Ureter (tissue), 1 donor: Measurements from ENCODE around the gene CGNL1. TPM values are rescaled to one million over a fixed set of nuclear protein-coding genes. Genes with fewer than 3 reads are reported as not detected.

ENCODE experiments used
- DNase-seq: peaks from one replicate; pipeline ENCODE4 v3.0.0-alpha.2; 2020; ENCODE audit warnings: low spot score
- total RNA-seq: library from RNA; stranded (reverse); gene quantifications from one replicate; pipeline ENCODE4 v1.2.4, GENCODE V29; 2023
- donor health status: DM: yes; HTN: yes; CAD: no.

CGNL1 gene
- total RNA-seq, 1 donor from 2014 or later, result 12.6 TPM

DNA sequence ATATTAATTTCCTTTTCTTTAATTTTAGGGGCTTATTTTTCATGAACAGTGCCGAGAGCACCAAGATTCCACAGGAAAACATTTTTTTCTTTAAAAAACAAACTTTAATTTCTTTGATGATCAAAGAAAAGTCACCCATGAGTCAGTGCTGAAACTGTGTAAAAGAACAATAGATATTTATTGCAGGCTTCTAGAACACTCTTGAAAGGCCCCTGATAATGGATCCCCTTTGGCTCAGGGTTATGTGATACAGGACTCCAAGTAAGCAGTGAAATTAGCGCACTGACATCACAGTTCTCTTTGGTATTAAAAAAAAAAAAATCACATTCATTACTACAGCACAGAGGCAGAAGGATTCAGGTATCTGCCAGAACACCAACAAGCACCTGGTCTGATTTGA, 149.3 kb downstream of the CGNL1 start:
- no peak for DNase-seq

DNA sequence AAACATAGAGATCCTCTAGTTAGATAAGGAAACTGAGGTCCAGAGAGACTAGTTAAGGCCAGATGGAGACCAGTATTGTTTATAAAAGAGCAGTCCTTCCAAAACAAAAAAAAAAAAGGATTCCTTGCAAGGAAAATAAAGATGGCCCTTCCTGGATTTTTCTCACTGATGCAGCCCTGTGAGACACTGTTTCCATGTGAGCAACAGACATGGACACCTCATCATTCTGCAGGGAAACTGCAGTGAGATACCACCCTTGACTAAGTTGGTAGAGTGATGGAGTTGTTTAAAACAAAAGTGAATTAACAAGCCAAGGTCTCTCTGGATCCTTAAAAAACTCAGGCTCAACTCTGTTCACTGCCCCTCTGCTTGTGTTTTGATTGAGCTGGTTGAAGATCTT, 149.8 kb downstream of the CGNL1 start:
- DNase-seq, result no peak

DNA sequence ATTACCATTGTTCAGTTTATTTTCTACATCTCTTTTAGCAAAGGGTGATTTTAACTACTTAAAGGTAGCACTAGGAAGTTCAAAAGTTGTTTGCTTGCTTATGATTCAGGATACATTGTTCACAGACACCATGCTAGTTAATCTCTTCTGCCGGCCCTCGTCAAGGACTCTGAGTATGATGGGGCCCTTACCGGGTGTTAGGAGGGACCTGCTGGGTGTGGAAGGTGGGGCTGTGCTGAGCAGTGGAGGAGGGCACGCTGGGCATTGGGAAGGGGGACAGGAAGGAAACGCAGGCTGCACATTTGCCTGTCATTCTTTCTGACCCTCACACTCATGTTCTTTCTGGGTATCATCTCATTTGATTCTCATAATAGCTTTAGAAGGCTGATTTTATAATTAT, 150.3 kb downstream of the CGNL1 start:
- DNase-seq, result no peak

DNA sequence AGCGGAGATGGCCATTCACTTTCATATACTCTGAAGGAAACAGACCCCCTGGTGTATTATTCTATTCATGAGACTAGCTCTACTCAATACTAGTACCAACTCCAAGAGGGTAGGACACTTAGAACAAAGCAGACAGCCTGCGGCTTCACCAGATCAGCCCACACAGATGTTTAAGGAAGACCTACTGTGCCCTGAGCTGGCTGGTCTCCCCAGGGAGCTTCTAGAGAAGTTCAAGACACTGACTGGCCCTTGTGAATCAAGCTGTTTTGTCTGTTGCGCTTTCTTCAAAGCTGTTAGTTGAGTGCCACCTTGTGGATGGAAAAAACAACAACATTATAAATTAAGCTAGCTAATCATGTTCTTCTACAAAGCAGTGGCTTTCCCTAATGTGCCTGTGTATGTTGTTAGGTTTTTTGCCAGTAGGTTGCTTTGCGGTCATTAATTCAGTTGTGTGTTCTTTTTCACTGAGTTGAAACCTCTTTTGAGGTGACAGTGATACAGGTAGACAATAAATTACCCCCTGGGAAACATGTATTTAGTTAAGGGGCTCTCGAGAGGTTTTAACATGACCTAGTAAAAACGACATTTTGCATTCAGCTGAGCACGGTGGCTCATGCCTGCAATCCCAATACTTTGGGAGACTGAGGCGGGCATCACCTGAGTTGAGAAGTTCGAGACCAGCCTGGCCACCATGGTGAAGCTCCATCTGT, 151.2 kb downstream of the CGNL1 start:
- DNase-seq, result no peak

DNA sequence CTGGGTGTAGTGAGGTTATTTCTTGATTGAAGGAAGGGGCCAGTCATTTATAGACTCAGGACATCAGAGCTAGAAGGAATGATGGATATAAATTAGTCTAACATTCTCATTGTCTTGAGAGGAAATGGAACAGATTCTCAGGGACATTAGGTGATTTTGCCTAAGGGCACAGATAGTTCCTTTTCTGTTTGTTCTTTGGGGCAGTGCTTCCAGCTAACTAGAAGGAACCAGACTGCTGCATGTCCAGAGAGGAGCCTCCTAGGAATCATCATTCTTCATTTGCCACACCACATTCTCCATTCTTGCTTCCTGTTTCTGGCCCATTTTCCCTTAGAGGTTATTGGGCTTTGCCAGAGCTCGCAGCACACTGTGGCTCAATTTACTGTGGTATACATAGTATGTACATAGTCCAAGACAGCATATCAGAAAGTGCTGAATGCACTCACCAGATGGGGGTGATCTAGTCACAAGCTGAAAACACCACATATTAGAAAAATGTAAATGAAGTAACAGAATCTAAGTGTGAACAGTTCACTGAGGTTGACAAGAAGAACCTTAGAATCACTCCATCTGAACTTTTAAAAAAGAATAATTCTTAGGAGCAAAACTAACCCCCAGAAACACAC, 152.7 kb downstream of the CGNL1 start:
- no peak for DNase-seq

DNA sequence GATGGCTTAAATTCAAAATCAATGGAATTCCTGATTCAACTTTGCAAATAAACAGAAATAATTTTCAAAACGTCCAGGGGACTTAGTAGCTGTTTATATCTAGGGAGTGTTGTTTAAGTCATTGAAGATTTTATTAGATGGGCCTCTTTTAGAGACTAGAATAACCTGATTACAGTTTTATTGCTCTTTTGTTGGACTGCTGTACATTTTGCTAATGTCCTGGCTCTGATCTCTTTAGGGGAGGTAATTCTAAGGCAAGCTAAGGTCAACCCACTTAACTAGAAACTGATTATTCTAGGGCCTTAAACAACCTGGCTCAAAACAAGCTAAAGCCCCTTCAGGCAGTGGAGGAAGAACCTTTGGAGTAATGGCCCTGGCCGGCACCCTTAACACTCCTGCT, 153.4 kb downstream of the CGNL1 start:
- no peak for DNase-seq

DNA sequence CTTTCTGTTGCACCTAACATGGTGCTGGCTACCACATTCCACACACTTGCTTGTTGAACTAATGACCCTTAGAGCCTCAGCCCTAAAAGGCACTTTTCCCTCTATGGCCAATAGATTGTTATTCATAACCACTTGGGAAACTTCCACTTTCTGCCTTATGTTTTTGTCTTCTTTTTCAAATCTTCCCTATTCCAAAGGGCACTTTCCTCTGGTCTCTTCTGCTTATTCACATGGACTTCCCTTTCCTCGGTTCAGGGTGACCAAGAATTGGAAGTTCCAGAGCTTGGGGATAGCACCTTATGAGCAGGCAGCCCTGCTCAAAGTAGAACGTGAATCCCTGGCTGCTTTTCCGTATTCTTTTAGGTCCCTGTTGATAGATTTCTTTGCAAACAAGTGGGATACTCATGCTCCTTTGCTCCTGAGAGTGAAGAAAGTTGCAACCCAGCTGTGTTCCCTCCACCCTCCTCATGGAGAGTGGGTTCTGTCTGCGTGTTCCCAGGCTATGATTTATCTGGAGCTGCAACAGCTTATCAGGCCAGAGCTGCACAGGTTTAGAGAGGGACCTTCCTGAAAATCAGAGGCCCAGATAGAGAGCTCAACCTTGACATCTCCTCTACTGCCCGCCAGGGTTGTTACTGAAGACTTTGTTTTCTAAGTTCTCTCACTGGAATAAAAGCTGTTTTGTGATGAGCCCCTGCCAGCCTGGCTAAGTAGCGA, 156.6 kb downstream of the CGNL1 start:
- DNase-seq, result no peak

DNA sequence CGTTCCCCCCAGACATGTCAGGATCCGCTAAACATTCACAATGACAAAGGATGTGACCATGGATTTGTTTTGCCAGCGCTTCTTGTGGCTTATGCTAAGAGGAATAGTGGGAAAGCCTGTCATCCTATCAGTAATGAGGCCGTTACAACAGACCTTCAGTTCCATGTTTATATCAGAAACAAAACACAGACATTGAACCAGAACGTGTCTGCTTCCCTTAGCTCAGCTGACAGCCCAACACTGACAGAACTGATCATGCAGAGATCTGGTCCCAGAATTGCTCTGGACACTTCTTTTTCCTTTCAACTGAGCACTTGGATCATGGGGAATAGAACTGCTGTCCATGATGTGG, 157.1 kb downstream of the CGNL1 start:
- DNase-seq, result no peak

DNA sequence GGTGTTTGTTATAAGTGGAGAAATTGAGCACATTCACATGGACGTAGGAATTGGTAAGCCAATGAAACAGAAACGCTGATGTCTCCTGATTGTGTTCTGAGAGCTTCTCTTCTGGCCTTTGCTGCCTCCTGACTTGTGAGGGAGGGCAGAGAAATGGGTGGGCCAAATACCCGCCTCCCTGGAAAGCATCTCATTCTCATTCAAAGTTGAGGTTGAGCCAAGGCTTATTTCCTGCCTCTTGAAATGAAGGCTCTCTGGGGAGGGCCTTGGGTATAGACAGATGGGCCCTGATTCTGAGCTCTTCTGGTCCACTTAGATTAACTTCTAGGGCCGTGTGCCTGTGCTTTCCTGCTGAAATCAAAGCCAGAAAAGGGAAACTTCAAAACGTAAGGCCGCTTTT, 158.0 kb downstream of the CGNL1 start:
- no peak for DNase-seq

DNA sequence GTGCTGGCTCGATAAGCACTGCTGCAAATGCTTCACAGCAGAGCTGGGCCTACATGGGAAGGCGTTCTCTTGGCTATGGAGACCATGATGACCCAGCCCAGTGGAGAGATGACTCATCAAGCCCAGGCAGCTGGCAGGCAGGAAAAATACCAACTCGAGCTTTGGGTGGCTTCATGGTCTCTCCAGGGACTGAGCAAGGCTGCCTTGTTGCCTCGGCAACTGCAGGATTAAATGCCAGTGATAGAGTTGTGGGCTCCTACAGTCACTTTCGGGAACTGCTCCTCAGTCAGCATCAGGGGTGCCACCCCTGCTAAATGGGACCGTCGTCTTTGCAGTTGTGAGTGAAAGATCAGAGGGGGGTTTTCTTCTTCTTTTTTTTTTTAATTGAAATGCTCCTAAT, 160.8 kb downstream of the CGNL1 start:
- DNase-seq, result no peak

DNA sequence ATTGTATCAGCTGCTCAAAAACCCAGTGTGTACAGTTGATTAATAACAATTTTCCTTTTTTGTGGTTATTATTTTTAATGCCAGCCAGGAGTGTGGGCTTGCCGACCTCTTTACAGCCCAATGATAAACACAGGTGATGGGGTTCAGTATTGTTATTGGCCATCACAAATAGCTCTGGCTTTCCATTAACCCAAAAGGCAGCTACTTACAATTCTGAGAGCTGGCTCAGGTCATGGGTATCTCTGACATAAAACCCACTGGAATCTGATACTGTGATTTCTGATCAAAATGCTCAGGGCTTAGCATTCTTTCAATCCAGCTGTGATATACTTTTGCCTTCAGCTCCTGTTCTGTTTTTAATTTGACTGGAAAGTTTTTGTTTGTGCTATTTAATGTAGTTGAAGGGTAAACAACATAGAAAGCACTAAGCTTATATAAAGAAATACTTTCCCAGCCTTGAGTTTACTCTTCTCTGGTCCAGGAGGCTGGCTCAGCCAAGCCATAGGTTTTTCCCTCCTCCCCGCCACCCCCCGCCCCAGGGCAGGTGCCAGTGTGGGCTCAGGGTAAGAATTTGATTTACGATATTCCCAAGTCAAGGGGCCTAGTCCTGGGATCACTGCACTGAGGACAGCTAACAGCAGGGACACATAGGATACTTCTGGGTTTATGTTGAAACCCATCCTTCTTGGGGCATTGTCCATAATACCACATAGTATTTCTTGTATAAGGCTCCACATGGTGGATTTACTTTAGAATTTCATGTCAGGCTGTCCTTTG, 161.4 kb downstream of the CGNL1 start:
- no peak for DNase-seq

DNA sequence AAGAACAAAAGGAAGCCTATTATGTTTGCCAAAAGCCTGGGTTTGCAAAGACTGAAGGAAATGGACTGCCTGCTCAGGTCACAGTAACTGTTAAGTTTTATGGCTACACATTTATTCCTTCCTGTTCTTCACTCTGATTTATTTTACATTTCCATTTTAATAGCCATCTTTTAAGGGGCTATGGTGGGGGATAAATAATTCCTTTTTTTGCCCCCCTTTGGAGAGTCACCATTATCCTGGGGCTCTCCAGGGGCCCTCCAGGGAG, 161.9 kb downstream of the CGNL1 start:
- DNase-seq, result no peak

DNA sequence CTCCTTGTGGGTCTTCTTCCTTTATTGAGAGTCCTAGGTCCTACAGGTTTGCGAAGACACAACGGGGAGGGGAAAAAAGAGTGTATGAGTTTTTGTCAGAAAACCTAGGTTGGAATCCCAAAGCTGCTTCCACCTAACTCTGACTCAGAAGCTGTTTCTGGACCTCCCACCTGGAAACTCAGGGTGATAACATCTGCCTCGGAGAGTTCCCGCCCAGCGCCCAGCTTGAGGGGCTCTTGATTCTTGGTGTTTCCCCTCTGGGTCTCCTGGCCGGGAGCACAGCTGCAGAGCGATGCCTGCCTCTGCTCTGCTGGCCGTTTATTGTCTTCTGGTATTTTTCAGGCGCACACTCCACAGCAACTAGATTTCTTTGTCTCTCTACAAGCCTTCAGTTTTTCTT, 162.5 kb downstream of the CGNL1 start:
- DNase-seq, result no peak

DNA sequence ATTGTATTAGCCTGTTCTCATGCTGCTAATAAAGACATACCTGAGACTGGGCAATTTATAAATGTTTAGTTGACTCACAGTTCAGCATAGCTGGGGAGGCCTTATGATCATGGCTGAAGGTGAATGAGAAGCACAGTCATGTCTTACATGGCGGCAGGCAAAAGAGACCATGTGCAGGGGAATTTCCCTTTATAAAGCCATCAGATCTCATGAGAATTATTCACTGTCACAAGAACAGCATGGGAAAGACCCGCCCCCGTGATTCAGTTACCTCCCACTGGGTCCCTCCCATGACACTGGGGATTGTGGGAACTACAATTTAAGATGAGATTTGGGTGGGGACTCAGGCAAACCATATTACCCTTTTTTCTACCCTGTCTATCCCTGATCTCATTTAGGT, 163.9 kb downstream of the CGNL1 start:
- DNase-seq, result no peak

DNA sequence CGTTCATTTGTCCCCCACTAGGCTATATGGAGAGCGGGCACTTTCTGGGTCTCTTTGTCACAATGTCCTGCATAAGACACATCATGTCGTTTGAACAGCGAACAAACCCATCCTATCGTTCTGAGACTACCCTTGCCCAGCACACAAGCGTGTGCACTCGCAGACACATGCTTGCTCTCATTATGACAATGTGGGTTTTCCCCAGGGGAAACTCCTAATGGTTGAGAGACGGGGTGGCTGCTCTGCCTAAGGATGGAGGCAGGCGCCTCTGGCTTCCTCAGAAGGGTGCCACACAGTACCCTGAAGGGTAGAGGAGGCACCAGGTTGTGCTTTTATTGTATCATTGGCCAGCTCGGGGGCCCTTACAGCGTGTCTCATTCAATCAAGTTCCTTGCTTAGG, 164.4 kb downstream of the CGNL1 start:
- no peak for DNase-seq

DNA sequence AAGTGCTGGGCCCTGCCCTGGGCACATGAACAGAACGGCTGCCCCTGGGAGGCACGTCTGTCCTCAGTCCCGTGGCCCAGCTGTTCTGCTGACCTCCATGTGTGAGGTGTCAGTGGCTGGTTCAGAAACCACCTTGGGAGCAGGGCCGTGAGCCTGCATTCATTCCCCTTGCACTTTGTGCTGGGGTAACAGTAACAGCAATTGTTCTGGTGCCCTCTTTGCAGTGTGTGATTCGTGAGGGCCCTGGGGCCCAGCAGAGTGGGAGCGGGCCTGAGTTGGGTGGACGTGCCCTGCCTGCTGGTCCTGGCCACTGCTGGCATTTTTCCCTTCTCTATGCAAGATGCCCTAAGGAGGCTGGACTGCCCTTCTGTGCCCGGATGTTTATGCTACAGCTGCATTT, 165.0 kb downstream of the CGNL1 start:
- no peak for DNase-seq

DNA sequence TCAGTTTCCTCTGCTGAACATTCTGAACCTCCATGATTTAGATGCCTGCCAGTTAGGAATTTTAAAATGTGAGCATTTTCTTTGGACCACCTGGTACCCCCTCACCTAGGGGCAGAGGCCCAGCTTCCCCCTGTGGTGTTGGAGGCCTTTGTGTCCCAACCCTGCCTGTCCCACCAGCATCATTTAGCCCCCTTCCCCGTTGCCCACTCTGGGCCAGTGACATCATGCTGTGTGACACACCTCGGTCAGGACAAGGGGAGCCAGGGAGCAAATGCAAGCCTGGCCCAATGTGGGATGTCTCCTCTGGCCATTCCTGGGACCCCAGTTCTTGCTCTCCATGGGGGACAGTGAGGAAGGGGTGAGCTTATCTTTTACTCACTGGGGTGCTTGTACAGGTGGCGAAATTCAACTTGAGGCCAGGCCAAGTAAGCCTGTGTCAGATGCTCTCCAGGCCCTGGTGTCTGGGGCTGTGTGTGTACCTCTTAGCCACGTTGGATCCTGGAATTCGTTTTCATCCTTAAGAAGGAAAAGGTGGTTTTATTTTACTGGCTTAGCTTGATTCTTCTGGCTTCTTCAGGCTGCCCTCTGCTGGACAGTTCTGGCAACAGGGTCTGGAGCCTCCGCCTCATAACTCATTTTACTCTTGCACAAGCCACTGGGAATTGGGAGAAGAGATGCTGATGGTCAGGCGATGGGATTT, 165.7 kb downstream of the CGNL1 start:
- peak; percentile 70 for DNase-seq

DNA sequence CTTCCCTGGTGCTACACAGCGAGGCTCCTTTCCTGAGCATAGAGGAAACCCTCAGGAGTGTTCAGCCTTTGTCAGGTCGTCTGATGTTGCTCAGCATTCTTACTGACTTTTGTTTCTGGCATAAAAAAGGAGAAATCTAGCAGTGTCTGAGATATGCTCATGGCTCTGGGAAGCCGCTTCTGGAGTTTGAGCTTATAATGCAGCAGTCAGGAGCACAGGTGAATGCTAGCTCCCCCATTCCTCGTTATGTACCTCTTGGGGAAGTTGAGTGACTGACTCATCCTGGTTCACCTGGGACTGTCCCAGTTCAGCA, 166.2 kb downstream of the CGNL1 start:
- DNase-seq, result no peak

DNA sequence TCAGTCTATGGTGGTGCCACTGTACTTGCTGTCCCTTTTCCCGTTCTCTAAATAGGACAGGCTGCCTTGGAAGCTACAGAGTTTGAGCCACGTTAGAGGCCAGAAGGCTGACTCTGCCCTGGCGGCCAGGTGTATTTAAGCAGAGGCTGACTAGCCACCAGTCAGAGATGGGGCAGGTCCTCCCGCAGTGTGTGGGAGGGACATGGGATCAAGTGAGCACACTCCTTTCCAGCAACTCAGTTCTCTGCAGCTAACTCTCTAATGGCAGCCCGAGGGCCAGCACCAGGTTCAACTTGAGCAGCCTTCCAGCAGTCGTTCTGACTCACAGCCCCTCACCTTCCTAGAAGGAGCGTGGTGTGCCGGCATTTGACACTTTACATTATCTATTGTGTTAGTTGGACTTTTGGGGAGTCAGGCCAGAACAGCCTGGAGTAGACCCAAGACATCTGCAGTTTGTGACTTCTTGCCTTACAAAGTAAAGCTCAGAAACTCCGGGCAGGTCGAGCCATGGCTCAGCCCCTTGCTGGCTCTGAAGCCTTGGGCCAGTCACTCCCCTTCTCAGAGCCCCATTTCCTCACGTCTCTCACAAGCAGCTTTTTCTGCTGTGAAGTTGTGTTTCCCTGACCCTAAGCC, 168.7 kb downstream of the CGNL1 start:
- DNase-seq, result no peak

DNA sequence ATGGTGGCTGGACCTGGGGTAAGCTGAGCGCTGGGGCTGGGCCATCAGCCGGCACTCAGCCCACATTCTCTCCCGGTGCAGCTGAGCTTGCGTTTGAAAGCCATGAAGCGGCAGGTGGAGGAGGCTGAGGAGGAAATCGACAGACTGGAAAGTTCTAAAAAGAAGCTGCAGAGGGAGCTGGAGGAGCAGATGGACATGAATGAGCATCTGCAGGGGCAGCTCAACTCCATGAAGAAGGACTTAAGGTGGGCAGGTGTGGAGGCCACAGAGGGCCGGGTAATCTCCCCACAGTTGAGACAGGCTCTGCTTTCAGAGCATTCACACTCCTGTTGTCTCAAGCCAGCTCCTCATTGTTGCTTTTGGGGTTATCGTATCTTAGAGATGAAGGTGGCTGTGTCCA, 169.7 kb downstream of the CGNL1 start:
- no peak for DNase-seq

DNA sequence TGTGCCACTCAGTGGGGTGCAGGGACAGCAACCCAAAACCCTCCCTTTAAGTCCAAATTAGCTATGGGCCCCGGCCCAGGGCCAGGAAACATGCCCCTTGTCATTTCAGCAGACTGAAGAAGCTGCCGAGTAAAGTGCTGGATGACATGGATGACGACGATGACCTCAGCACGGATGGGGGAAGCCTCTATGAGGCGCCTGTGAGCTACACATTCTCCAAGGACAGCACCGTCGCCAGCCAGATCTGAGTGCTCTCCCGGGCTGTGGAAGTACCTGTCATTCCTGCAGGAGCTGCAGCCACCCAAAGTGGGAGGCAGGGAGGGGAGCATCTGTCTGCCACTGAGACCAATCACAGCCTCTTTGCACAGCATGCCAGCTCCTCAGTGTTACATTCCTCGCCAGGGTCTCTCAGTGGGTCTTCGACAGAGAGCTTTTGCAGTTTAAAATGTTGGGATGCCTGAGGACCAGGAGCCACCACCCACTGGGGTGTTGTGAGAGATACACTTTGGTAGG, 171.0 kb downstream of the CGNL1 start:
- DNase-seq, result no peak

DNA sequence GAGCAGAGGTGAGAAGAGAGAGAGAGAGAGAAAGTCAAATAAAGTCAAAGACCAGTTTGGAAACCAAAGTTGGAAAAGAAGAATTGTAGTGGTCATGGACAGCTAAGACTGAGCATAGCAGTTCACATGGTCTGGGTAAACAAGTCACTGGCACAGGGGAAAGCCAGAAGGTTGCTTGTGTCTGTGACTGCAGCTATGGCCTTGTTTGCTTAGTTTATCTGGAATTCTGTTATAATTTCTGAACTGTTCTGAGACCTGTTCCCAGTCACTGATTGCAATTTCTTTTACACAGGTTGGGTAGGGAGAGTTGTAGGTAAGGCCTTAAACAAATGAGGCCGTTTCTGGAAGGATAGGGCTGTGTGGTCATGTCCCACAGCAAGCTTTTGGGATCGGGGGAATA, 172.0 kb downstream of the CGNL1 start:
- DNase-seq, result no peak
